ENCODE results near the gene KCNA4. TPM values are rescaled to one million over a fixed set of nuclear protein-coding genes. Genes with fewer than 3 reads are reported as not detected.

KCNA4 gene
- total RNA-seq (under 1 TPM in 1 of 4 donors, not detected in 3; 0.27 TPM), polyA plus RNA-seq (under 1 TPM in 1 of 3 donors, not detected in 2; 0.12 TPM)

DNA sequence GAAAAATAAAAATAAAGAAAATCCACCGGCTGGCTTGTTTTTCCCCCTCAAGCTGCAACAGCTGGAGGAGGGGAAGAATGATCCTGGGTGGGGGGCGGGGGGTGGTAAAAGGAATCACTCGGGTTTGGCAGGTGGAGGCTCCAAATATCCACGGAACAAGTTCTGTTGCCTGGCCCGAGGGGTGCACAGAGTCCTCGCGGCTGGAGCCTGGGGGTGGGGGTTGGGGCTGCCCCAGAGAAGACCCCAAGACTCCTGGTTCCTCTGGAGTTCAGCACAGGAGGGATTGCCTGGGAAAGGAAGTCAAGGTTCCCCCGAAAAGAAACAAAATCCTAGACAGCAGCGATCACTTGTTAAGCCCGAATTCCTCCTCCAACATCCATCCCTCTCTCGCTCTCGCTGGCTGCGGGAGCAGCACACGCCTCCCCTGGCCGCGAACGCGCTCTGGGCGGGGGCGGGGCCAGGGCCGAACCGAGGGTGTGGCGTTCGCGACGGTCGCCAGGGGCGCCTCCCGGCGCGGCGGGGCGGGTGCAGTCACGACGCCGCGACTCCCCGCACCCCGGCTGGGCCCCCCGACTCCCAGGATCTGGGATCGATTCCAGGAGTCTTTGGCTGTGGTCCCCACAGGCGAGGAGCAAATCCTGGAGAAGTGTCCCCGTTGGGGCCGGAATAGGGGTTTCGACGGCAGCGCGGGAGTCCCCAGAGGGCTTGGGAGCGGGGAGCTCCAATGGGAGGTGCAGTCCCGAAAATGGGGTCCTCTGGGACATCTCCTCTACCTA is at the start of gene KCNA4:
Gene KCNA4 (minus strand): TSS at position 443 of the 776 bp plus-strand sequence. CDS start 4,352 bp downstream, outside the sequence.
- DNase-seq = no peak
- Histone ChIP-seq H3K36me3 (no peaks in the 10 kb centered on the region), H3K4me3 (peak within 1 kb of the TSS in 3 of 4 donors; percentile 25 to 43 (median 37)), H3K4me1 (peaks cover 0 to 21% (median 17%) of the 10 kb centered on the region in 4 donors), H3K27me3 (peaks cover 14 to 44% (median 23%) of the 10 kb centered on the region in 3 donors), H3K27ac (no peak within 1 kb of the TSS), H3K9me3 (no peaks in the 10 kb centered on the region)
- 3 to 15% methylated on average over 50 of the region's 50 CpGs for WGBS, 2 donors
- TF ChIP-seq, protein P1, sequence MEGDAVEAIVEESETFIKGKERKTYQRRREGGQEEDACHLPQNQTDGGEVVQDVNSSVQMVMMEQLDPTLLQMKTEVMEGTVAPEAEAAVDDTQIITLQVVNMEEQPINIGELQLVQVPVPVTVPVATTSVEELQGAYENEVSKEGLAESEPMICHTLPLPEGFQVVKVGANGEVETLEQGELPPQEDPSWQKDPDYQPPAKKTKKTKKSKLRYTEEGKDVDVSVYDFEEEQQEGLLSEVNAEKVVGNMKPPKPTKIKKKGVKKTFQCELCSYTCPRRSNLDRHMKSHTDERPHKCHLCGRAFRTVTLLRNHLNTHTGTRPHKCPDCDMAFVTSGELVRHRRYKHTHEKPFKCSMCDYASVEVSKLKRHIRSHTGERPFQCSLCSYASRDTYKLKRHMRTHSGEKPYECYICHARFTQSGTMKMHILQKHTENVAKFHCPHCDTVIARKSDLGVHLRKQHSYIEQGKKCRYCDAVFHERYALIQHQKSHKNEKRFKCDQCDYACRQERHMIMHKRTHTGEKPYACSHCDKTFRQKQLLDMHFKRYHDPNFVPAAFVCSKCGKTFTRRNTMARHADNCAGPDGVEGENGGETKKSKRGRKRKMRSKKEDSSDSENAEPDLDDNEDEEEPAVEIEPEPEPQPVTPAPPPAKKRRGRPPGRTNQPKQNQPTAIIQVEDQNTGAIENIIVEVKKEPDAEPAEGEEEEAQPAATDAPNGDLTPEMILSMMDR (IDR thresholded peaks at IDR 0.05) = no peak
- no peak for TF ChIP-seq POLR2A (IDR thresholded peaks at IDR 0.05)
- TF ChIP-seq EP300 (IDR thresholded peaks at IDR 0.05) = no peak
- no peak for TF ChIP-seq POLR2AphosphoS5 (IDR thresholded peaks at IDR 0.05)
- intact Hi-C loops (cut with DNase I) = no loop called here

DNA sequence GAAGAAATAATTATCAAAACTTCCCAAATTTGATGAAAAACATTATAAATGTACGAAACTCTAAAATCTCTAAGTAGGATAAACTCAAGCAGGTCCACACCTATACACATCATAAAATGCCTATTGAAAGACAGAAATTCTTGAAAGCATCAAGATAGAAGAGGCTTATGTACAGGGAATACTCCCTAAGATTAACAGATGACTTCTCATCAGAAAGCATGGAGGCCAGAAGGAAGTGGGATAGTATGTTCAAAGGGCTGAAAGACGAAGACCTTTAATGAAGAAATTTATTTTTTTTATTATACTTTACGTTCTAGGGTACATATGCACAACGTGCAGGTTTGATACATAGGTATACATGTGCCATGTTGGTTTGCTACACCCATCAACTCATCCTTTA is 45.3 kb upstream of the KCNA4 start:
- Histone ChIP-seq H3K27me3 (no peaks in the 10 kb centered on the region), H3K4me1 (no peaks in the 10 kb centered on the region), H3K9me3 (peaks cover 0 to 6% (median 0%) of the 10 kb centered on the region in 4 donors), H3K27ac (no peak overlapping the region), H3K4me3 (no peak overlapping the region), H3K36me3 (no peaks in the 10 kb centered on the region)
- 68 to 70% methylated on average over 4 of the region's 4 CpGs for WGBS, 2 donors
- intact Hi-C loops (cut with DNase I) = no loop called here
- TF ChIP-seq, protein P1 (IDR thresholded peaks at IDR 0.05) = no peak
- no peak for DNase-seq

DNA sequence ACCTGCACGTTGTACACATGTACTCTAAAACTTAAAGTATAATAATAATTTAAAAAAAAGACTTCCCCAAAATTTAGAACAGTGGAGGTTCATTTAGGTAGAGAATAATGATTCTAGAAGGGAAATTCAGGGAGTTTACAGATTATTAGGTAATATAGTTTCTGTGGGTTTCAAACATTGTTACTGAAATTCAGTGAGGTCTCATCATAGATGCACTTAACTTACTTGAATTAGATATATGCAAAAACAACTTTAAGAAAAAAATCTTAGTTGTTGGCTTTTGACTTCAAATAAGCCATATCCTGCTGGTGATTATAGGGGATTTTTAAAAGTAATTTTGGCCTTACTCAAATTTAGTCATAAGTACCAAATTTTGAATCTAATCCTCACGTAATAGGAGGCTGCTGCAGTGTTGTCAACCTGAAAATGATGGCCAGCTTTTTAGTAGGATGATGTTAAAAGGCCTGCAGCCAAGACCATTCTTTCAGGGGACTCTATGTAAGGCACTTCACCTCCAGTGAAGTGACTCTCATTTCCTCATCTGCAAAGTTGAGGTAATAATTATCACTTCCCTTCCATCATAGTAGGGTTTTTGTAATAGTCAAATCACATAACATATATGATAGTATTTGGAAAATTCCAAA is 42.5 kb upstream of the KCNA4 start:
- DNase-seq = no peak
- intact Hi-C loops (cut with DNase I) = no loop called here
- no peaks in the 10 kb centered on the region for H3K27me3 ChIP-seq
- no peak overlapping the region for H3K4me3 ChIP-seq
- H3K27ac ChIP-seq = no peak overlapping the region
- WGBS, 2 donors = 77 to 80% methylated on average over 2 of the region's 2 CpGs
- TF ChIP-seq EP300 (IDR thresholded peaks at IDR 0.05) (no peak), POLR2AphosphoS5 (IDR thresholded peaks at IDR 0.05) (no peak), POLR2A (IDR thresholded peaks at IDR 0.05) (no peak)
- TF ChIP-seq, protein P1 (IDR thresholded peaks at IDR 0.05) = no peak
- no peaks in the 10 kb centered on the region for H3K4me1 ChIP-seq
- no peaks in the 10 kb centered on the region for H3K36me3 ChIP-seq
- peaks cover 0 to 6% (median 0%) of the 10 kb centered on the region in 4 donors for H3K9me3 ChIP-seq

DNA sequence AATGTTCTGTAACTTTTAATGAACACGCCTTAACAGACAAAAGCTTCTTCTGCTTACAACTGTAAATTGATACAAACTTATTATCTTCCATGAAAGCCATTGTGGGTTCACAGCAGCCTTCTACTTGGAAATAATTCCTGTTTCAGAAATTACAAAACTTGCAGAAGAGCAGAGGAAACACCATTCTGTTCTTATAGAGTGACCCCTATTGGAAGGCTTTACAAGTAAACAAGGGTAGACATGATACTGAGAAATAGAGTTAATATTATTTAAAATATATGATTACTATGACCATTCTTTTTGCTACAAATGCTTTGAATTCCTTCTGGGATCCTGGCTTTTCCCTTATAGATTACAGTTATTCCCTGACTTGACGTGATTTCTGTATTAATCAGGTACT is 32.4 kb upstream of the KCNA4 start:
- H3K4me1 ChIP-seq = no peaks in the 10 kb centered on the region
- no peak for TF ChIP-seq POLR2AphosphoS5 (IDR thresholded peaks at IDR 0.05)
- no peak for TF ChIP-seq EP300 (IDR thresholded peaks at IDR 0.05)
- TF ChIP-seq, protein P1 (IDR thresholded peaks at IDR 0.05) = no peak
- no peak for TF ChIP-seq POLR2A (IDR thresholded peaks at IDR 0.05)
- H3K27ac ChIP-seq = no peak overlapping the region
- intact Hi-C loops (cut with DNase I) = no loop called here
- H3K27me3 ChIP-seq = no peaks in the 10 kb centered on the region
- H3K36me3 ChIP-seq = no peaks in the 10 kb centered on the region
- WGBS, 2 donors = 37 to 39% methylated on average over 2 of the region's 2 CpGs
- DNase-seq = no peak
- no peaks in the 10 kb centered on the region for H3K9me3 ChIP-seq
- no peak overlapping the region for H3K4me3 ChIP-seq
